ENCODE data around the gene DNMT3A.

DNA sequence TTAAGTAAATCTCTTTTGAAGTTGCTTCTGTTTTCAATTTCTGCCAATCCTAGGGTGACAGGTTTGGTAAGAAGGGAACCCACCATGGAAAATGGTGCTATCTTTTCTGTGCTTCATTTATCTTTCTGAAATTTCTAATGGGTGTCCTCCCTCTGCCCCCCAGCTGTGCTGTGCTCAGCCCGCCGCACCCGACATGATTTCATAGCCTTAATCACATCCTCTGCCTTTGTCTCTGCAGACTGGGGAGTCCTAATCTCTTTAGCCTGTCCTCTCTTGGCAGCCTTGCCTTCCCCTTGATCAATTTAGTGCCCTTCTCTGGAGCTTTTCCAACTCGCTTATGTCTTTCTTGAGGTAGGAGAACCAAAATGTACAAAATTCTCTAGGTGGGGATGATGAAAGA is 49.3 kb downstream of the DNMT3A start:
- TF ChIP-seq, protein P1, sequence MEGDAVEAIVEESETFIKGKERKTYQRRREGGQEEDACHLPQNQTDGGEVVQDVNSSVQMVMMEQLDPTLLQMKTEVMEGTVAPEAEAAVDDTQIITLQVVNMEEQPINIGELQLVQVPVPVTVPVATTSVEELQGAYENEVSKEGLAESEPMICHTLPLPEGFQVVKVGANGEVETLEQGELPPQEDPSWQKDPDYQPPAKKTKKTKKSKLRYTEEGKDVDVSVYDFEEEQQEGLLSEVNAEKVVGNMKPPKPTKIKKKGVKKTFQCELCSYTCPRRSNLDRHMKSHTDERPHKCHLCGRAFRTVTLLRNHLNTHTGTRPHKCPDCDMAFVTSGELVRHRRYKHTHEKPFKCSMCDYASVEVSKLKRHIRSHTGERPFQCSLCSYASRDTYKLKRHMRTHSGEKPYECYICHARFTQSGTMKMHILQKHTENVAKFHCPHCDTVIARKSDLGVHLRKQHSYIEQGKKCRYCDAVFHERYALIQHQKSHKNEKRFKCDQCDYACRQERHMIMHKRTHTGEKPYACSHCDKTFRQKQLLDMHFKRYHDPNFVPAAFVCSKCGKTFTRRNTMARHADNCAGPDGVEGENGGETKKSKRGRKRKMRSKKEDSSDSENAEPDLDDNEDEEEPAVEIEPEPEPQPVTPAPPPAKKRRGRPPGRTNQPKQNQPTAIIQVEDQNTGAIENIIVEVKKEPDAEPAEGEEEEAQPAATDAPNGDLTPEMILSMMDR (conservative IDR thresholded peaks at IDR 0.05; ENCODE audit: low read length): no peak
- TF ChIP-seq EZH2phosphoT487 (IDR thresholded peaks at IDR 0.05; ENCODE audit: borderline replicate concordance): no peak

Measured in Loucy (cell line).